NT2/D1 (cell line): ENCODE data around the gene GDPD4.

Experiments
- SUZ12 ChIP-seq: IDR thresholded peaks from 2 replicates; pipeline ENCODE4 v1.6.1; 2011; ENCODE audit not compliant: insufficient read length, insufficient read depth; ENCODE audit errors: extremely low read depth
- YY1 ChIP-seq: IDR thresholded peaks from 2 replicates; pipeline ENCODE4 v1.6.1; 2011; ENCODE audit not compliant: insufficient read length, insufficient read depth
- ZNF274 ChIP-seq: IDR thresholded peaks from 2 replicates; pipeline ENCODE4 v1.6.1; 2011; ENCODE audit warnings: mild to moderate bottlenecking, low read depth, low read length

GRCh38 chr11:77181226-77181625, 120.3 kb downstream of the GDPD4 start:
- no peak for TF ChIP-seq SUZ12
- TF ChIP-seq YY1 = no peak
- no peak for TF ChIP-seq ZNF274
